ENCODE results near the gene CCNI2.

Gene CCNI2

GRCh38 chr5:132767150-132767549, 19.9 kb downstream of the CCNI2 start:
- Histone ChIP-seq H3K9me3 (ENCODE audit: low read length) (no peaks in the 10 kb centered on the region), H3K36me3 (ENCODE audit: insufficient read depth, low read length) (no peaks in the 10 kb centered on the region), H3F3A (ENCODE audit: insufficient read depth, low read length) (no peaks in the 10 kb centered on the region), H3K27ac (ENCODE audit: low read depth, low read length, poor library complexity, severe bottlenecking) (no peak overlapping the region), H3K9ac (ENCODE audit: low read length) (no peak overlapping the region), H3K79me2 (ENCODE audit: insufficient read depth, low read length) (no peaks in the 10 kb centered on the region), H3K9me2 (ENCODE audit: low read depth, low read length) (no peaks in the 10 kb centered on the region), H3K4me1 (ENCODE audit: insufficient read depth, low read length, severe bottlenecking) (no peaks in the 10 kb centered on the region), H3K27me3 (ENCODE audit: insufficient read depth, low read length) (0 out of 2 replicates have a peak, but pooled peaks cover 10% of the 10 kb centered on the region), H3K4me3 (ENCODE audit: low read depth, low read length, poor library complexity, severe bottlenecking) (no peak overlapping the region), H3K4me2 (ENCODE audit: low read length) (no peak overlapping the region), H4K20me1 (ENCODE audit: insufficient read depth, low read length) (no peaks in the 10 kb centered on the region), H2AFZ (ENCODE audit: low read length) (no peak overlapping the region)
- TF ChIP-seq CTCF (IDR thresholded peaks at IDR 0.05; ENCODE audit: low read length), result no peak

- Histone ChIP-seq H2AFZ (ENCODE audit: low read length) (no peak overlapping the region), H3K4me2 (ENCODE audit: low read length) (no peak overlapping the region), H3K36me3 (ENCODE audit: insufficient read depth, low read length) (no peaks in the 10 kb centered on the region), H4K20me1 (ENCODE audit: insufficient read depth, low read length) (no peaks in the 10 kb centered on the region), H3K79me2 (ENCODE audit: insufficient read depth, low read length) (no peaks in the 10 kb centered on the region), H3K4me1 (ENCODE audit: insufficient read depth, low read length, severe bottlenecking) (no peaks in the 10 kb centered on the region), H3K27me3 (ENCODE audit: insufficient read depth, low read length) (0 out of 2 replicates have a peak, but pooled peaks cover 10% of the 10 kb centered on the region), H3K9me2 (ENCODE audit: low read depth, low read length) (no peaks in the 10 kb centered on the region), H3F3A (ENCODE audit: insufficient read depth, low read length) (no peaks in the 10 kb centered on the region), H3K9me3 (ENCODE audit: low read length) (no peaks in the 10 kb centered on the region), H3K4me3 (ENCODE audit: low read depth, low read length, poor library complexity, severe bottlenecking) (no peak overlapping the region), H3K9ac (ENCODE audit: low read length) (no peak overlapping the region), H3K27ac (ENCODE audit: low read depth, low read length, poor library complexity, severe bottlenecking) (no peak overlapping the region)
- no peak for TF ChIP-seq EZH2 (IDR thresholded peaks at IDR 0.05; ENCODE audit: borderline replicate concordance, low read length)
- TF ChIP-seq CTCF (IDR thresholded peaks at IDR 0.05; ENCODE audit: low read length), result no peak
These were observed 21.3 kb downstream of the CCNI2 start for GRCh38 chr5:132768485-132768868.

GRCh38 chr5:132770476-132771159, 23.4 kb downstream of the CCNI2 start:
- H2AFZ ChIP-seq (ENCODE audit: low read length), result no peak overlapping the region
- H3K9me2 ChIP-seq (ENCODE audit: low read depth, low read length), result no peaks in the 10 kb centered on the region
- no peak overlapping the region for H3K9ac ChIP-seq (ENCODE audit: low read length)
- TF ChIP-seq EZH2 (IDR thresholded peaks at IDR 0.05; ENCODE audit: borderline replicate concordance, low read length) (no peak), CTCF (IDR thresholded peaks at IDR 0.05; ENCODE audit: low read length) (no peak)
- H3K27ac ChIP-seq (ENCODE audit: low read depth, low read length, poor library complexity, severe bottlenecking), result no peak overlapping the region
- H3K4me3 ChIP-seq (ENCODE audit: low read depth, low read length, poor library complexity, severe bottlenecking), result no peak overlapping the region
- H4K20me1 ChIP-seq (ENCODE audit: insufficient read depth, low read length), result no peaks in the 10 kb centered on the region
- H3K9me3 ChIP-seq (ENCODE audit: low read length), result no peaks in the 10 kb centered on the region
- no peaks in the 10 kb centered on the region for H3F3A ChIP-seq (ENCODE audit: insufficient read depth, low read length)
- H3K27me3 ChIP-seq (ENCODE audit: insufficient read depth, low read length), result peaks cover 14% of the 10 kb centered on the region; the same call in 1 of the 2 replicates
- H3K4me2 ChIP-seq (ENCODE audit: low read length), result no peak overlapping the region
- H3K4me1 ChIP-seq (ENCODE audit: insufficient read depth, low read length, severe bottlenecking), result no peaks in the 10 kb centered on the region
- H3K79me2 ChIP-seq (ENCODE audit: insufficient read depth, low read length), result no peaks in the 10 kb centered on the region
- H3K36me3 ChIP-seq (ENCODE audit: insufficient read depth, low read length), result no peaks in the 10 kb centered on the region

All from OCI-LY1 (cell line).